Lung (tissue), 12 donors: ENCODE measurements around the gene CYTH3. TPM values are rescaled to one million over a fixed set of nuclear protein-coding genes. Genes with fewer than 3 reads are reported as not detected.

Experiments used
- ATAC-seq: fragments of 200-7000 bp; cut with Tn5 transposase; one replicate; pipeline ENCODE4 v1.9.1; 2020; ENCODE audit warnings: moderate number of reproducible peaks; ENCODE audit not compliant: insufficient read depth, low FRiP score
- DNase-seq, 3 donors: peaks; one replicate each; pipeline ENCODE4 v3.0.0-alpha.2; 2013 to 2017
- H3K27ac ChIP-seq, 2 donors: one replicate each; pipeline ENCODE4 v1.5.1; 2013; ENCODE audit warnings: mild to moderate bottlenecking in 2 of 2, moderate library complexity in 2 of 2, control low read depth in 1 of 2, inconsistent platforms in 1 of 2, low read depth in 1 of 2, low read length in 1 of 2
- H3K27me3 ChIP-seq, 3 donors: one replicate each; pipeline ENCODE4 v1.5.1; 2013; ENCODE audit warnings: low read length in 2 of 3; ENCODE audit not compliant: control insufficient read depth in 3 of 3, insufficient read depth in 3 of 3
- H3K36me3 ChIP-seq, 4 donors: one replicate each; pipeline ENCODE4 v1.5.1; 2013; ENCODE audit warnings: low read length in 4 of 4, mild to moderate bottlenecking in 1 of 4, moderate library complexity in 1 of 4; ENCODE audit not compliant: control insufficient read depth in 4 of 4, insufficient read depth in 4 of 4
- H3K4me1 ChIP-seq, 5 donors: one replicate each; pipeline ENCODE4 v1.5.1; 2013; ENCODE audit warnings: low read length in 5 of 5, mild to moderate bottlenecking in 2 of 5, moderate library complexity in 1 of 5; ENCODE audit not compliant: control insufficient read depth in 5 of 5, insufficient read depth in 5 of 5
- H3K4me3 ChIP-seq: one replicate; pipeline ENCODE4 v1.5.1; 2013; ENCODE audit warnings: mild to moderate bottlenecking, control low read depth, moderate library complexity
- H3K9ac ChIP-seq, 2 donors: one replicate each; pipeline ENCODE4 v1.5.1; 2013; ENCODE audit warnings: low read length in 2 of 2, control low read depth in 1 of 2; ENCODE audit not compliant: insufficient read depth in 1 of 2
- H3K9me3 ChIP-seq, 4 donors: one replicate each; pipeline ENCODE4 v1.5.1; 2013; ENCODE audit warnings: low read length in 3 of 4, mild to moderate bottlenecking in 1 of 4, moderate library complexity in 1 of 4; ENCODE audit not compliant: control insufficient read depth in 4 of 4, insufficient read depth in 3 of 4
- WGBS, 2 donors: extraction: QIAGEN DNeasy Blood & Tissue Kit; methylation state at CpG; one replicate each; pipeline ENCODE4 v1.1.7; 2013; 5-methylcytosine and 5-hydroxymethylcytosine counted together
- polyA plus RNA-seq, 2 donors: library from polyadenylated mRNA; stranded (reverse); fragments of 200-250 nt; gene quantifications; one replicate each; pipeline ENCODE4 v1.2.1, GENCODE V29; 2013
- total RNA-seq, 2 donors: library from RNA; depleted of rRNA in 1 of 2; stranded (reverse); fragments of >200 nt in 1 of 2; gene quantifications; one replicate each; pipeline ENCODE4 v1.2.1, GENCODE V29; 2014 to 2021
- TF ChIP-seq, protein P1 (sequence below): IDR thresholded peaks from 2 replicates; pipeline ENCODE4 v1.5.1; 2012; ENCODE audit warnings: mild to moderate bottlenecking; ENCODE audit errors: control extremely low read depth, extremely low read depth
- donor health status: control.
- donor health status: control.
- donor health status: Bipolar disorder and iron deficiency.
- donor health status: healthy.
- donor health status: DM: yes; HTN: yes; CAD: no.

Gene CYTH3
- total and polyA plus RNA-seq, 4 donors: 8.2 to 28.7 (median 15.5) TPM

DNA sequence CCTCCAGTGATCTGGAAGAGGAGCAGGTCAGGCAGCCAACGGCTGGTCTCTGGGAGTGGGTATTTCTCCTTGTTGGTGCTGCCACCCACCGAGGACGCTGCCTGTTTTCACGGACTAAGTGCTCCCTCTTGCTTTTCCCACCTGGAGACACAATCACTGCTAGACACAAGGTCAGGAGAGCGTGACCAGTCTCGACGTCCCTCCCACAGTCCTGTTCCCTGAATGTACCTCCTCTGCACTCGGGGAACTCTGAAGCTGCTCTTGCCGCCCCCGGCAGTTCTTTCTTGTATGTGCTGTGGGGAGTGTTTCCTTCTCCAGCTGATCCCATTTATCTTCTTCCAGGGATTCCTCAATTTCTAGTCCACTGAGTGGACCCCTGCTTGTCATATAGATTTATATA is 89.4 kb downstream of the CYTH3 start:
- Histone ChIP-seq H3K9ac (no peak overlapping the region), H3K27ac (no peak overlapping the region), H3K4me1 (peaks cover 0 to 12% (median 0%) of the 10 kb centered on the region in 5 donors), H3K9me3 (no peaks in the 10 kb centered on the region), H3K4me3 (no peak overlapping the region), H3K27me3 (no peaks in the 10 kb centered on the region), H3K36me3 (peaks cover 0 to 9% (median 4%) of the 10 kb centered on the region in 4 donors)
- DNase-seq (no peak), ATAC-seq (no peak)
- TF ChIP-seq, protein P1, sequence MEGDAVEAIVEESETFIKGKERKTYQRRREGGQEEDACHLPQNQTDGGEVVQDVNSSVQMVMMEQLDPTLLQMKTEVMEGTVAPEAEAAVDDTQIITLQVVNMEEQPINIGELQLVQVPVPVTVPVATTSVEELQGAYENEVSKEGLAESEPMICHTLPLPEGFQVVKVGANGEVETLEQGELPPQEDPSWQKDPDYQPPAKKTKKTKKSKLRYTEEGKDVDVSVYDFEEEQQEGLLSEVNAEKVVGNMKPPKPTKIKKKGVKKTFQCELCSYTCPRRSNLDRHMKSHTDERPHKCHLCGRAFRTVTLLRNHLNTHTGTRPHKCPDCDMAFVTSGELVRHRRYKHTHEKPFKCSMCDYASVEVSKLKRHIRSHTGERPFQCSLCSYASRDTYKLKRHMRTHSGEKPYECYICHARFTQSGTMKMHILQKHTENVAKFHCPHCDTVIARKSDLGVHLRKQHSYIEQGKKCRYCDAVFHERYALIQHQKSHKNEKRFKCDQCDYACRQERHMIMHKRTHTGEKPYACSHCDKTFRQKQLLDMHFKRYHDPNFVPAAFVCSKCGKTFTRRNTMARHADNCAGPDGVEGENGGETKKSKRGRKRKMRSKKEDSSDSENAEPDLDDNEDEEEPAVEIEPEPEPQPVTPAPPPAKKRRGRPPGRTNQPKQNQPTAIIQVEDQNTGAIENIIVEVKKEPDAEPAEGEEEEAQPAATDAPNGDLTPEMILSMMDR: no peak
- WGBS, 2 donors: 94 to 96% methylated on average over 10 of the region's 10 CpGs

DNA sequence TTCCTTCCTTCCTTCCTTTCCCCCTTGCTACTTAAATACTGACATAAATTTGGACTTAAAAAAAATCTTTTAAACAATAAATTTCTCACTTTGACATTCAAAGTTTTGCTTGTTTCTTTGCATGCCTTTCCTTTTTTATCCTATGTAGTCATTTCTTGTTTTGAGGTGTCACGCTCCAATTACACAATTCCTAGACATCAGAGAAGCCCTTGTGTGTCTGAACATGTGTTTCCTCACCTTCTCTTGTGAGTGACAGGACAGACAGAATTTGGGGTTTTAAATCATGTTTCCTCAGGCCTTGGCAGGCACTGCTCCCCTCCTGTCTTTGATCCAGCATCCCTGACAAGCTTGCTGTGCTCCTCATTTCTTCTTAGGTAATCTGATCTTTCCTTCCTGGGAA is 91.3 kb downstream of the CYTH3 start:
- Histone ChIP-seq H3K36me3 (peaks cover 2 to 11% (median 5%) of the 10 kb centered on the region in 4 donors), H3K9me3 (no peaks in the 10 kb centered on the region), H3K27ac (no peak overlapping the region), H3K4me1 (peaks cover 0 to 12% (median 0%) of the 10 kb centered on the region in 5 donors), H3K4me3 (no peak overlapping the region), H3K27me3 (no peaks in the 10 kb centered on the region), H3K9ac (no peak overlapping the region)
- no peak for DNase-seq
- ATAC-seq: no peak
- 27 to 58% methylated on average over 1 of the region's 1 CpG for WGBS, 2 donors
- TF ChIP-seq, protein P1: no peak

DNA sequence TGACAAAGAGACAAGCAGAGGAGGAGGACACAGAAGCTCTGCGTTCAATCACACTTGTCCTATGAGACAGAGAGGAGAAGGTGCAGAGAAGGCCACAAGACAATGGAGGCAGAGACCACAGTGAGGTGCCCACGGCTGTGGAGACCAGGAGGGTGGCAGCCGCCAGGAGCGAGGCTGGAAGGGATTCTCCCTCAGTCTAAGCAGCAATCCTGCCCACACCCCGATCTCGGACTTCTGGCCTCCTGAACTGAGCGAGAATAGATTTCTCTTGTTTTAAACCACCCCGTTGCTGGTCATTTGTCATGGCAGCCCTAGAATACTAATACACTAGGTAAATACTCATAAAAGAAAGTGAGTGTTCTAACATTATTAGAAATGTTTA is 92.1 kb downstream of the CYTH3 start:
- no peak overlapping the region for H3K27ac ChIP-seq
- WGBS, 2 donors: 94 to 95% methylated on average over 8 of the region's 8 CpGs
- no peaks in the 10 kb centered on the region for H3K9me3 ChIP-seq
- peaks cover 0 to 12% (median 0%) of the 10 kb centered on the region in 5 donors for H3K4me1 ChIP-seq
- TF ChIP-seq, protein P1: no peak
- no peak overlapping the region for H3K4me3 ChIP-seq
- peaks cover 2 to 11% (median 5%) of the 10 kb centered on the region in 4 donors for H3K36me3 ChIP-seq
- H3K27me3 ChIP-seq: no peaks in the 10 kb centered on the region
- DNase-seq: no peak
- ATAC-seq: no peak
- H3K9ac ChIP-seq: no peak overlapping the region

DNA sequence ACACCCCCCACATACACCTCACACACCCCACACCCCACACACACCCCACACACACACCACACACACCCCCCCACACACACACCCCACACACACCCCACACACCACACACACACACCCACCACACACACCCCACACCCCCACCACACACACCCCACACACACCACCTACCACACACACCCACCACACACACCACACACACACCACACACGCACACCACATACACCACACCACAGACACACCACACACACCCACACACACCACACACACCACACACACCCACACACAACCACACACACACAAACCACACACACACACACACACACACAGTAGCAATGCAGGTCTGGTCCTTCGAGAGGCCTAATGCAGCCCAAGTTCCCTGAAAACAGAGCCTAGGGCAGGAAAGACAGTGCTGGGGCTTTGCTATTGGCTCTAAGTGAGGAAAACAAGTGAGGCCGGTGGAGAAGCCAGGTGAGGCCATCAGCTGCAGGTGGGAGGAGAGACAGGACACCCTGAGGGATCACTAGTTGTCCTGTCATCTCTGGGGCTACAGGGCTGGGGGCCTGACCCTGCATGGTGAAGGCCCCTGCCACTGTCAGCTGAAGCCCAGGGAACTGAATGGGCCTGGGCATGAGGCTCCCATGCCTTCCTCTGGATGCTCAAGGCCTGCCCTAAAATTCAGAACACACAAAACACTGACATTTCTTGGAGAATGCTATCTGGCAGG is 92.6 kb downstream of the CYTH3 start:
- 85 to 94% methylated on average over 3 of the region's 3 CpGs for WGBS, 2 donors
- H3K36me3 ChIP-seq: peaks cover 2 to 11% (median 6%) of the 10 kb centered on the region in 4 donors
- TF ChIP-seq, protein P1: no peak
- DNase-seq: no peak
- no peak for ATAC-seq
- no peak overlapping the region for H3K9ac ChIP-seq
- no peak overlapping the region for H3K27ac ChIP-seq
- no peak overlapping the region for H3K4me3 ChIP-seq
- H3K27me3 ChIP-seq: no peaks in the 10 kb centered on the region
- peaks cover 0 to 12% (median 0%) of the 10 kb centered on the region in 5 donors for H3K4me1 ChIP-seq
- H3K9me3 ChIP-seq: no peaks in the 10 kb centered on the region
